ENCODE measurements around the gene NPAS3.

DNA sequence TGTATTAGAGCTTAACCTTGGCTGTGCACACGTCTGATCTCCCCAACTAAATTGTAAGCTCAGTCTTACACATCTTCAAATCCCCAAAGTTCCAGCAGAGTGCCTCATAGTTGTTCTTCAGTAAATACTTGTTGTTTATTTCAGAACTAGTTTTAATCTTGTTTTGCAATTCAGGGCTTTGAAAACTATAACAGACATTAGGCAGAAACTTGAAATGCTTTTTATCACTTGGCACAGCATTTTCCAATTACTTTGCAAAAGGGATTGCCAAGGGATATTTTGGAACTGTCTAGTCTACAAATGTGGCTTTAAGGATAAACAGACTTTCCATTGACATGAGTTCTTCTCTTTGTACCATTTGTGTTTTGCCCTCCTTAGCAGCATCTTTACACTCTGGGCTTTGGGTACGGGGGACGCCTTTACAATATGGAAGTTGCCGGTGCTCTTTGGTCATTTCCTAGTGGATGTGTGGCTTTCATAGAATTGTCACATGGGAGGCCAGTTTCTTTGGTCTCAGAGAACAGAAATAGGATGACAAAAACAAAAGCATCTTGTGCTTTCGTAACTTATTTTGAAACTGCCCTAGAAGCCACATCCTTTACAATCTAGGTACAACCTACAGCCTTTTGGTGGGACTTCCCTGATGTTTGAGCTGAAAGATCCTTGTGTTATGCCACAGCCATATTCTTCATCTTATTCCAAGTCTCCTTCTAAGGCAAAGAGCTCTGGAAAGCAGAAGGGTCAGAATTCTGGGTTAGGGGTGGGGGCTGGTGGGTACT lies 96.9 kb downstream of the NPAS3 start:
- no peak for TF ChIP-seq CTCF (IDR thresholded peaks at IDR 0.05)
- TF ChIP-seq POLR2AphosphoS5 (IDR thresholded peaks at IDR 0.05) = no peak
- TF ChIP-seq POLR2A (IDR thresholded peaks at IDR 0.05) = no peak
